Omental fat pad (tissue), 4 donors: Measurements from ENCODE around the gene LDHD. TPM values are rescaled to one million over a fixed set of nuclear protein-coding genes. Genes with fewer than 3 reads are reported as not detected.

ENCODE experiments used
- ATAC-seq: fragments of 150-250 bp; one replicate; pipeline ENCODE4 v1.9.1; 2016; ENCODE audit warnings: mild to moderate bottlenecking, moderate library complexity; ENCODE audit not compliant: low FRiP score
- DNase-seq: peaks from one replicate; pipeline ENCODE4 v3.0.0-alpha.2; 2019; ENCODE audit warnings: low spot score
- total RNA-seq, 4 donors: library from RNA; depleted of rRNA; stranded (reverse); fragments of >200 nt; gene quantifications; one replicate each; pipeline ENCODE4 v1.1.0, GENCODE V29; 2016
- TF ChIP-seq, protein P1 (sequence below), 3 donors: fragments of 450-650 bp; IDR thresholded peaks; one replicate each; pipeline ENCODE4 v1.5.1; 2016 to 2017; ENCODE audit warnings: antibody characterized with exemption in 3 of 3, mild to moderate bottlenecking in 3 of 3, moderate library complexity in 2 of 3

LDHD gene
- total RNA-seq = 10 to 100 TPM; 10.2 to 52.5 (median 17.4) TPM

DNA sequence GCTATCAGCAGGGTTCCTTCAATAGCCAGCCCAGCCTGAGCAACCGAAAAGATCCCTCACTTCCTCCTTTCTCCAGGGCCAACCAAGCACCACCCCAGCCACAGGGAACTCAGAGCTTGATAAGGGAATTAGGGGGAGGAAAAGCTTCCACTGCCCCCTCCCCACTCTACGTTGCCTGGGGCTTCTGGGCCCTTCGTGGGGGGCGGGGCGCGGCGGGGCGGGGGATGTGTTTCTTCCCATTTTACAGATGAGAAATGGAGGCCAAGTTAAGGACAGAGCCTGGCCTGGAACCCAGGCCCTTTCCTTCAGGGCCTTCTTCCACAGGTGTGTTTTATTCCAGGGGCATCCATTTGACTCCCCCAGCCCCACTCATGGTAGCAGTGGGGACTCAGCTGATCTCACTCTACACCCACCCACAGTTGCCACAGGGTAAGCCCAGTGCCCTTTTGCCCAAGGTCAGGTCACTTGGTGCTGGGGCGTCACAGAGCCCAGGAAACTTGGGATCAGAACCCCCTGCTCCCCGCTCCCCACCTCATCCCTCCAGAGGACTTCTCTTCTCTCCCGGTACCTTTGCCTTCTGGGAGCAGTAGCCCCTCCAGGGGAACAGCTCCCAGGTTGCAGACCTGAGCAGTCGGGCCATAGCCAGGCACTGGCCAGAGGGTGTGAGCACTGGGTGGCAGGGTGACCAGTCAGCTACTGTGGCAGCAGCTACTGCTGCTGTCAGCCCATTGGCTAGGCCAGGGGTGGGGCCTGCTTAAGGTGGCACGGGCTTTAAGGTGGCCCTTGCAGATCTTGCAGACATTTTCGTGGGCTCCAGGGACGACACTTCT lies at the start of gene LDHD:
Gene LDHD (minus strand): TSS at position 700 of the 830 bp plus-strand sequence. CDS start 60 bp downstream, at position 640.
- peak; percentile 48 for ATAC-seq
- DNase-seq = no peak
- TF ChIP-seq, protein P1, sequence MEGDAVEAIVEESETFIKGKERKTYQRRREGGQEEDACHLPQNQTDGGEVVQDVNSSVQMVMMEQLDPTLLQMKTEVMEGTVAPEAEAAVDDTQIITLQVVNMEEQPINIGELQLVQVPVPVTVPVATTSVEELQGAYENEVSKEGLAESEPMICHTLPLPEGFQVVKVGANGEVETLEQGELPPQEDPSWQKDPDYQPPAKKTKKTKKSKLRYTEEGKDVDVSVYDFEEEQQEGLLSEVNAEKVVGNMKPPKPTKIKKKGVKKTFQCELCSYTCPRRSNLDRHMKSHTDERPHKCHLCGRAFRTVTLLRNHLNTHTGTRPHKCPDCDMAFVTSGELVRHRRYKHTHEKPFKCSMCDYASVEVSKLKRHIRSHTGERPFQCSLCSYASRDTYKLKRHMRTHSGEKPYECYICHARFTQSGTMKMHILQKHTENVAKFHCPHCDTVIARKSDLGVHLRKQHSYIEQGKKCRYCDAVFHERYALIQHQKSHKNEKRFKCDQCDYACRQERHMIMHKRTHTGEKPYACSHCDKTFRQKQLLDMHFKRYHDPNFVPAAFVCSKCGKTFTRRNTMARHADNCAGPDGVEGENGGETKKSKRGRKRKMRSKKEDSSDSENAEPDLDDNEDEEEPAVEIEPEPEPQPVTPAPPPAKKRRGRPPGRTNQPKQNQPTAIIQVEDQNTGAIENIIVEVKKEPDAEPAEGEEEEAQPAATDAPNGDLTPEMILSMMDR (IDR thresholded peaks at IDR 0.05) = no peak

DNA sequence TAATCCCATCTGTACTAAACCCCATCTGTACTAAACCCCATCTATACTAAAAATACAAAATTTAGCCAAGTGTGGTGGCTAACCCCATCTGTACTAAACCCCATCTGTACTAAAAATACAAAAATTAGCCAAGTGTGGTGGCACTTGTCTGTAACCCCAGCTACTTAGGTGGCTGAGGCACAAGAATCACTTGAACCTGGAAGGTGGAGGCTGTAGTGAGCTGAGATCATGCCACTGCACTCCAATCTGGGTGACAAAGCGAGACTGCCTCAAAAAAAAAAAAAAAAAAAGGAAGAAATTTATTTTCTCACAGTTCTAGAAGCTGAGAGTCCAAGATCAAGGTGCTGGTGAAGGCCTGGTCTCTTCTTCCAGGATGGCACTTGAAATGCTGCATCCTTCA lies 43.8 kb upstream of the LDHD start:
- ATAC-seq (no peak), DNase-seq (no peak)
- TF ChIP-seq, protein P1 (IDR thresholded peaks at IDR 0.05) = no peak

DNA sequence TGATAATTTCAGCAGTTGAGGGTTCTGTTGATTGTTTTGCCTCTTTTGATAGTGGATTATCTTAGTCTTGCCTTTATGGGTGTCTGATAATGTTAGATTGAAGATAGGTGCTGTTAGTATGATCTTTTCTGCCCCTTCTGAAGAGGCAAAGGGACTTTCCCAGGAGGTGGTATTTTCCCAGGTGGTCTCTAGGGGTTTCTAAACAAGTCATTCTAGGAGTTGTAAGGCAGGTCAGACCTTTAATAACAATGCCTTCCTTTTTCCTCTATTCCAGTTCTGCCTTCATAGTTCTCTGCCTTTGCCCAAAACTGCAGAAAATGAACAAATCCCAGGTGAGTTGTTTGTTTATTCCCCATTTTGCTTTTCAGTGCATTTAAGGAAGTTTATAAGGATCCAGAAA lies 36.1 kb upstream of the LDHD start:
- no peak for DNase-seq
- TF ChIP-seq, protein P1 (IDR thresholded peaks at IDR 0.05) = no peak
- ATAC-seq = no peak

DNA sequence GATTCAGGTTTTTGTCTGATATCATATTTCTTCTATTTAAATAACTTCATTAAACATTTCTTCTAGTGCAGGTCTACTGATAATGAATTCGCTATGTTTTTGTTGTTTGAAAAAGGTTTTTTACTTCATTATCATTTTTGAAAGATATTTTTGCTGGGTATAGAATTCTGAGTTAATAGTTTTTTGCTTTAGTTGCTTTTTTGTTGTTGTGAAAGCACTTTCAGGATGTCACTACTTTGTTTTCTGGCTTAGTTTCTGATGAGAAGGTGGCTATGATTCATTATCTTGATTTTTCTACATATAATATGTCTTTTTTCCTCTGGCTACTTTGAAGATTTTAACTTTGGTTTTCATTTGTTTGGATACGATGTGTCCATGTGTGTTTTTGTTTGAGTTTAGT lies 35.2 kb upstream of the LDHD start:
- no peak for DNase-seq
- TF ChIP-seq, protein P1 (IDR thresholded peaks at IDR 0.05) = no peak
- no peak for ATAC-seq

DNA sequence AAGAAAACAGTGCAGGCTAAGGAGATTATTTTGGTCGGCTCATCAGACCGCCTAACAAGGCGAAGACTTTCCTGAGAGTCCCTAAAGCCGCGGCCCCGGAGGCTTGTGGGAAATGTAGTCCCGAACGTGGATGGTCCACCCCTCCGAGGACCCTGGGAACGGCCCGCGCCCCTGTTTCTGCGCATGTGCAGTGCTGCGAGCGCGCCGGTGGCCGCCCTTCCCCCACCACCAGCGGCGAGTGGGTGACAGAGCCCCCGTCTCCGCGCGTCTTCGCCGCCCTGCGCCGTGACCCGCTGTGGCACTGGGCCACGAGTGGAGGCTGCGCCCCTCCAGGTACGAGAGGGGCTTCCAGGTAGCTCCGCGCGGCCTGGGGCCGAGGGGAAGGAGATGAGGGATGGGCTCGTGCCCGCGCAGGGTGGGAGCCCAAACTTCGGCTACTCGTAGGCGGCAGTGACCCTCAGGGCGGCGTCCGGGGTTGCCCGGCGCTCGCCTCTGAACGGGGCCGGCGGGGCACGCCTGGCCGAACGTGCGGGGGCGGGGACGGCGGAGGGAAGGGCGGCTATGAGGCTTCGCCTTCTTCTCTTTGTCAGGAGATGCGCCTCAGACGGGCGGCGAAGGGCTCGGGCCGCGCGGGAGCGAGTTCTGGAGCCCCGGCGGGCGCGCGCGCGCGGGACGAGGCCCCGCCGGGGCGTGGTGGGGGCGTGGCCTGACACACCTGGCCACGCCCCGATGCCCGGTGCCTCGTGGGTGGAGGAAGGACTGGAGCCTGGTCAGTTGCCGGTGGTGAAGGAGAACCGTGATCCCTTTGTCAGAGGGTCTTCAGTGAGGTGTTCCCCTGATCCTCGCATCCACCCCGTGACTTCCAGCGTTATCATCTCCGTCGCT lies 32.0 kb upstream of the LDHD start, which contains the start of gene ZFP1:
Gene ZFP1 (plus strand): TSS at position 214 of the 885 bp plus-strand sequence. CDS start 4,428 bp downstream, outside the sequence.
- DNase-seq = peak; percentile 94
- ATAC-seq = peak; percentile 99
- TF ChIP-seq, protein P1 (IDR thresholded peaks at IDR 0.05) = no peak

DNA sequence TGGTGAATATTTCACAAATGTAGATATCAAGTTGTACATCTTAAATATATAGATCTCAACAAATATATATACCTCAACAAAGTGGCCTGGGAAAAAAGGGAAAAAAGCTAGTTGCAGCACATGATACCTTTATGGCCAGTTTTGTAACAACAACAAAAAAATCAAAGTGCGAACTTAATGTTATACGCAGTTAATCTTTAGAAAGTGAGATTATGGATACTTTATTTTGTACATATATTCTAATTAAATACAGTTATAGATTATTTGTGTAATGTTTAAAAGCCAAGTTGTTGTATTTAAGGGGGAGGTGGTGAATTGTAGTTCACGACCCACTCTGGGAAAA lies 31.4 kb upstream of the LDHD start:
- DNase-seq (no peak), ATAC-seq (no peak)
- TF ChIP-seq, protein P1 (IDR thresholded peaks at IDR 0.05) = no peak
